ENCODE data around the gene COL7A1. TPM values are rescaled to one million over a fixed set of nuclear protein-coding genes. Genes with fewer than 3 reads are reported as not detected.

COL7A1 gene
- total RNA-seq, 1 donor from 2014 or later, result 32.3 TPM

GRCh38 chr3:48587686-48588085 is 7.4 kb downstream of the COL7A1 start:
- Mint-ChIP-seq H3K36me3 (peaks cover 4% of the 10 kb centered on the region), H3K27me3 (no peaks in the 10 kb centered on the region), H3K9me3 (no peaks in the 10 kb centered on the region), H3K27ac (no peak overlapping the region), H3K4me1 (ENCODE audit: unreplicated experiment) (no peaks in the 10 kb centered on the region), H3K4me3 (no peak overlapping the region)
- TF ChIP-seq CTCF (conservative IDR thresholded peaks at IDR 0.05), result no peak
- DNase-seq (ENCODE audit: extremely low spot score, unreplicated experiment), result no peak

- Mint-ChIP-seq H3K27ac (no peak overlapping the region), H3K36me3 (no peaks in the 10 kb centered on the region), H3K27me3 (no peaks in the 10 kb centered on the region), H3K9me3 (no peaks in the 10 kb centered on the region), H3K4me3 (no peak overlapping the region), H3K4me1 (ENCODE audit: unreplicated experiment) (no peaks in the 10 kb centered on the region)
- TF ChIP-seq CTCF (conservative IDR thresholded peaks at IDR 0.05), result no peak
- DNase-seq (ENCODE audit: extremely low spot score, unreplicated experiment), result no peak
Observed at GRCh38 chr3:48585411-48585810, 9.7 kb downstream of the COL7A1 start.

- Mint-ChIP-seq H3K27me3 (no peaks in the 10 kb centered on the region), H3K27ac (no peak overlapping the region), H3K4me3 (no peak overlapping the region), H3K36me3 (no peaks in the 10 kb centered on the region), H3K4me1 (ENCODE audit: unreplicated experiment) (no peaks in the 10 kb centered on the region), H3K9me3 (no peaks in the 10 kb centered on the region)
- TF ChIP-seq CTCF (conservative IDR thresholded peaks at IDR 0.05), result no peak
- no peak for DNase-seq (ENCODE audit: extremely low spot score, unreplicated experiment)
Observed at GRCh38 chr3:48584836-48585235, 10.3 kb downstream of the COL7A1 start.

GRCh38 chr3:48581621-48582481 is 13.3 kb downstream of the COL7A1 start:
- no peak for TF ChIP-seq CTCF (conservative IDR thresholded peaks at IDR 0.05)
- Mint-ChIP-seq H3K27me3 (no peaks in the 10 kb centered on the region), H3K9me3 (no peaks in the 10 kb centered on the region), H3K4me3 (no peak overlapping the region), H3K36me3 (no peaks in the 10 kb centered on the region), H3K4me1 (ENCODE audit: unreplicated experiment) (no peaks in the 10 kb centered on the region), H3K27ac (no peak overlapping the region)
- no peak for DNase-seq (ENCODE audit: extremely low spot score, unreplicated experiment)

- no peaks in the 10 kb centered on the region for H3K27me3 Mint-ChIP-seq
- no peaks in the 10 kb centered on the region for H3K36me3 Mint-ChIP-seq
- H3K4me3 Mint-ChIP-seq, result no peak overlapping the region
- DNase-seq (ENCODE audit: extremely low spot score, unreplicated experiment), result no peak
- TF ChIP-seq CTCF (conservative IDR thresholded peaks at IDR 0.05), result no peak
- no peaks in the 10 kb centered on the region for H3K4me1 Mint-ChIP-seq (ENCODE audit: unreplicated experiment)
- no peak overlapping the region for H3K27ac Mint-ChIP-seq
- no peaks in the 10 kb centered on the region for H3K9me3 Mint-ChIP-seq
Observed at GRCh38 chr3:48576647-48577046, 18.5 kb downstream of the COL7A1 start.
